HG02642 (cell line): Measurements from ENCODE around the gene ASTL.

Source experiments
- ATAC-seq: cut with Tn5 transposase; IDR thresholded peaks from one replicate; pipeline ENCODE4 v1.9.1; 2021; ENCODE audit warnings: mild to moderate bottlenecking; ENCODE audit not compliant: unreplicated experiment, poor library complexity

ASTL gene

DNA sequence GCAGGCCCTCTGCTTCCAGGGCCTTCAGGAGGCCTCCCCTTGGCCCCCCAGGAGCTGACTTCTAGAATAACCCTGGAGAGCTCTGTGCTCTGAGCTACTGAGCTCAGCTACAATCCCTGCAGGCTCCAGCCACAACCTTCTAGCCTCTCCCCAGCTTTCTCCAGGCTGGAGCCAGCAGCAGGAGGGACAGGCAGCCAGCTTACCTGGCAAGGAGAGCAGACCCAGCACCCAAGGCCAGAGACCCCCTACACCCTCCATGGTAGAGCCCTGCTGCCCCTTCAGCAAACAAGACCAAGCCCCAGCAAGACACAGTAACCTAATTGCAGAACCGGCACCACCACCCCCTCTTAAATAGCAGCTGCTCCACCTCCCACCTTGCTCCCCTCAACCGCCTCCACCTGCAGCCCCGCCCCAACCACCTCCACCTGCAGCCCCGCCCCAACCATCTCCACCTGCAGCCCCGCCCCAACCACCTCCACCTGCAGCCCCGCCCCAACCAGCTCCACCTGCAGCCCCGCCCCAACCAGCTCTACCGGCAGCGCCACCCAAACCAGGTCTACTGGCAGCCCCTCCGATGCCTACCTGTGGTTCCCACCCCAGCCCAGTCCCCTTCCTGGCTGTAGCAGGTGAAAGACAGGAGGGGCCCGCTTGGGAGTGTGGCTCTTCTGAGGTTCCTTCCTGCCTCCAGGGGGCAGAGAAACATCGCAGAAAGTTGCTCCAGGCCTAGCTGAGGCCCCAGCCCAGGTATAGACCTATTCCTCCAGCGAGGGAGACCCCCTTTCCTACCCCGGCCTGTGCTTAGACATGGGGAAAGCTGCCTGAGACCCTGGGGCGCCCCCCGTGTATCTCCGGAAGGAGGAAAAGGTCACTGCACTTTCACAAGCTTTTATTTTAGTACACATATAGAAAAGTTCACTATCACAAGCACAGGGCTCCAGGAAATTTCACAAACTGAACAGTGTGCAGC lies at the start of gene ASTL:
Gene ASTL, minus strand, starts transcription at position 324 of the 967 bp plus-strand sequence. Its CDS starts 66 bp downstream, at position 258.
- no peak for ATAC-seq

DNA sequence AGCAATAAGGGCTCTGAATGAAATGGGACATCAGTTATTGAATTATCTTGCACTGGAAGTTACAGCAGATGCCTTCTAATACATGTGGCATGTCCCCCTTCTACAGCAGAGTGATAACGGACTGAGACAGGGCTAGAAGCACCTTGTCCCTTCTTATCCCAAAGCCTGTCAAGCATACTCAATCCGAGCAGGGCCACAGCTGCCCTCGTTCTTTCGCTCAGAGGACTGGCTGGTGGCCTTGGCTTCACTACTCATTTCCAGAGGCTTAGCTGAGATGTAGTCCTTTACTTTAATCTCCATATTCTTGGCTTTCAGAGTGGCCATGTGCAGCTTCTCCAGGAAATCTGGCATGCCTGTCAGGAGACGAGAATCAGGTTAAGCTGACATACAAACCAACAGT lies 48.3 kb upstream of the ASTL start:
- ATAC-seq, result no peak

DNA sequence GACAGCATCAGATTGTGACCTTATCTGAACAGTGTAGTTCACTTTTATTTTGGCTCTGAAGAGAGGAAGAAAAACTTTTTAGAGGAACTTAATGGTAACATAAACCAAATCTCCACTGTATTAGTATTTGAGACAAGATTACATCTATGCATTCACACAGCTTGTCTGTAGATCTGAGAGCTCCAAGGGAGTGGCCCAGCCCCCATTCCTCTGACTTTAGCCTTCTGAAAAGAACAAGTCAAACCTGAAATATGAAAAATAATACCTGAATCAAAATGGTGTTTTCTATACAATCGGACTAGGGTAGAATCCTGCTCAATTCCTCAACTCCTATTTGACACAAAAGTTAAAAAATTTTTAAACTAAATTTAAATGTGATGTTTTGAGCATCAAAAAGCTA lies 47.2 kb upstream of the ASTL start:
- no peak for ATAC-seq

DNA sequence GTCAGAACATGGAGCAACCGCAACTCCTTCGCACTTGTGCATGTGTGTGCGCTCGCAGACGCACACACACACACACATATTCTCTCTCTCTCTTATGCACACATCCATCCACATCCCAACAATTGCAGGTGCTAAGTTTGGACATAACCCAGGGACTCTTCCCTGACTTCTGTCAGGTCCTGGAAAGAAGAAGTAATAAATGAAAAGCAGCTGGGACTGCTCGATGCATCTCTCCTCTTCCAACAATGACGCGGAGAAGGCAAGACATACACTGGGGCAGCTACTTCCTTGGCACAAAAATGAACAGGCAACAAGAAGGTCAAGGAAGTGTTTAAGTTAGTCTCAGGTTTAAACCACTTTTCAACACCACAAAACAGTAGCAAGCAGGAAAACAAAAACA lies 46.7 kb upstream of the ASTL start:
- ATAC-seq, result no peak

DNA sequence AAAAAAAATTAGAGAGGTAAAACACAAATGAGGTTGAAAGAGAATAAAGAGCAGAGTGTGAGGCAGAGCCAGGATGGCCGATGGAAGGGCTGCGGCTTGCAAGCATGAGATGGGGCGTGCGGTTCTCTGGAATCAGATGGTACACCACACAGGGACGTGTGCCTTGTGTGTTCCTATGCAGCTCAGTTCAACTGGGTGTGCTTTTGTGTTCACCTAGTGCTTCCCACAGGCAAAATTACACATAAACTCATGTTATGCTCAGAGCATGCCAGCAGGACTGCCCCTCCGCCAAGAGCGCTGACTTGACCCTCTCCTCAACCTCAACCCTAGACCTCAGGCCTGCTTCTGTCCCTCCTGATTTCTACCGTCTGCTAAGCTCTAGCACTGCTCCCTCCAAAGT lies 45.9 kb upstream of the ASTL start:
- ATAC-seq, result no peak

DNA sequence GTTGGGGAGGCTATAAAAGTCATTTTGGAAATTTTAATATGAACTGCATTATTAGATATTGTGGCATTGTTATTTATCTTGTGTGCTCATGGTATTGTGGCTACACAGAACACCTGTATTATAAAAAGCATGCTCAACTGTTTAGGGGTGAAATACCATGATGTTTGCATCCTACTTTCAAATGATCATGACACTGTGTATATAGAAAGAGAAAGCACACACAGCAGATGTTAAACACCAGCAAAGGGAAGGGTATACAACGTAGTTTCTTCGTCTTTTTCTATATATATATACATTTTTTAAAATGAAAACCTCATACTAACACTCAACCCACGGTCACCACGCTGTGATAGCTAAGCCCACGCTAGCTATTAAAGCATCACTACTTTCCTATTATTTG lies 43.2 kb upstream of the ASTL start:
- no peak for ATAC-seq

DNA sequence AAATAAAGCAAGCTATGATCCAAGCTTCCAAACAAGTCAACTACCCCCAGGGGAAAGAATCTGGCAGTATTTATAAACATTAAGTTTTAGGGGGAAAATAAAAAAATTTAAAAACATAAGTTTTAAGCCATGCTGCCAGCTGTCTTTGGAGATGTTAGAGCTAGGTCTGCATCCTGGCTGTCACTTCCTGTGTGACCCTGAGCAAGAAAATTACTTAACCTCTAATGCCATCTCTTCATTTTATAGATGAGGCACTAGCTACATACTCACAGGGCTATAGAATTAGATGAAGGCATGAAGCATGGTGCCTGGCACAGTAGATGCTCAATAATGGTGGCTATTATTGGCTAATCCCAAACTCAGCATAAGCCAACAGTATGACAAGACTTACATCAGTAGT lies 42.2 kb upstream of the ASTL start:
- no peak for ATAC-seq

DNA sequence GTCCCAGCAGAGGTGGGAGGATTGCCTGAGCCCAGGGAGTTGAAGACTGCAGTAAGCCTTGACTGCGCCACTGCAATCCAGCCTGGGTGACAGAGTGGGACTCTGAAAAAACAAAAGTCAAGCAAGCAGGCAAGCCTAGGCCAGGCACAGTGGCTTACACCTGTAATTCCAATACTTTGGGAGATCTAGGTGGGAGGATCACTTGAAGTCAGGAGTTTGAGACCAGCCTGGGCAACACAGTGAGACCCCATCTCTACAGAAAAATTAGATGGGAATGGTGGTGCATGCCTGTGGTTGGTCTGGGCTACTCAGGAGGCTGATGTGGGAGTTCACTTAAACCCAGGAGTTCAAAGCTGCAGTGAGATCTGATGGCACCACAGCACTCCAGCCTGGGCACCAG lies 41.7 kb upstream of the ASTL start:
- no peak for ATAC-seq

DNA sequence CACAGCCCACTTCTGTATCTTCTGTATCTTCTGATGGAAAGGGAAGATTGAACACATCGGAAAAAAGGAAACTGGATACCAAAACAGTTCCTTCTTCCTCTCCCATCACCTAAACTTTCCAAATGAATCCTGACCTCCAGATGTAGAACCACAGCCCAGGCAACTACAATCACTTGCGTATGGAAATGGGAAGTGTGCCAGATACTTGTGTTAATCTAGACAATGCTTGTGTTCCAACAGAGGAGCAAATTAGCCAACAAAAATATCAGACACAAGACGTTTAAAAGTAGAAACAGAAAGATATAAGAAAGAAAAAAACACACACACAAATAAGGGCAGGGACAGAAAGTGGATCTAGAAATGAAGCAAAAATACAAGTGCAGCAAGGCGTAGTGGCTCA lies 38.4 kb upstream of the ASTL start:
- no peak for ATAC-seq

DNA sequence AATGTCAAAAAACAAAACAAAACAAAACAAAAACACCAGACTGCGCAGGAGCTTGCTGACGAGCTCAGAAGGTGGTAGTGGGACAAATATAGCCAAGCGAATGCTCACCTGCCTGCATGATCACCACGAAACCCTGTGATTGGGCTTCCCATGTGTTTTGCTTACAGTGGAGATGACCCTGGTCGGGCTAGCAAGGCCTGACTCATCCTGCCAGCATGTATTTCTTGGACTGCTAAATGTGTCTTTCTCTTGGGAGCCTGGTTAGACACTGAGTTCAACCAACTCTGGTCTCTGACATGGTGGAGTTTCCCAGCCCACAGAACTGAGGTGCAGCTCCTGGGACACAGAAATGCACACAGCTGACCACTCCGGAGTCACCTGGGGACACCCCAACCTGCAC lies 37.6 kb upstream of the ASTL start:
- ATAC-seq, result no peak

DNA sequence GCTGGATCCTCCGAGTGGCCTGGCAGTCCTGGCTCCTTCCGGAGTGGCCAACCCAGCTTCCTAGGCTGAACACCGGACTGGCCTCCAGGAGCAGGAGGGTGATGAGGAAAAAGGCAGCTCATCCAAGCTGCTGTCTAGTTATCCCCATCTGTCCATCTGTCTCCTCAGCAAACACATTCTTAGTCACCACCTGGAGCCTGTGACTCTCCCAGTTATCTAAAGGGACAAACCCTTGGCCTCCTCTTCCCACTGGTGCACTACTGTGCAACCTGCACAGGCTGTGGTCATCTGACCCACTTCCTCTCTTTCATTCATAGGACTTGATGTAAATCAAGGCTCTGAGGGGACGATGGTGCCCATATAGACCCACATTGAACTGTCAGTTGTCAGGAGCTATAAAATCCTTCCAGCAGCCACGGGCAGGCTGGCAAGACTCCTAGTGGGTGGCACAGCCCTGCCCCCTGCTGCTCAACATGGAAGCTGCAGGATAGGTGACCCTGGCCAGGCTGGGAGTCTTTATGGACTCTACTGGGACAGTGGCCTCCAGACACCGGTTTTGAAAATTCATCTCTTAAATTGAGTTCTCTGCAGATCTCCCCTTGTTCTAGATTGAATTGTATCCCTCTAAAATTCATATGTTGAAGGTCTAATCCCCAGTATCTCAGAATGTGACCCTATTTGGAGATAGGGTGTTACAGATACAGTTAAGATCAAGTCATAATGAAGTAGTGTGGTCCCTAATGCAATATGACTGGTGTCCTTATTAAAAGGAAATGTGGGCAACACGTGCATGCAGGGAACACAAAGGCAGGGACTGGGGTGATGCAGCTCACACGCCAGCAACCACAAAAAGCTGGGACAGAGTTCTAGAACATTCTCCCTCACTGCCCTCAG lies 36.2 kb upstream of the ASTL start:
- peak; percentile 72 for ATAC-seq

DNA sequence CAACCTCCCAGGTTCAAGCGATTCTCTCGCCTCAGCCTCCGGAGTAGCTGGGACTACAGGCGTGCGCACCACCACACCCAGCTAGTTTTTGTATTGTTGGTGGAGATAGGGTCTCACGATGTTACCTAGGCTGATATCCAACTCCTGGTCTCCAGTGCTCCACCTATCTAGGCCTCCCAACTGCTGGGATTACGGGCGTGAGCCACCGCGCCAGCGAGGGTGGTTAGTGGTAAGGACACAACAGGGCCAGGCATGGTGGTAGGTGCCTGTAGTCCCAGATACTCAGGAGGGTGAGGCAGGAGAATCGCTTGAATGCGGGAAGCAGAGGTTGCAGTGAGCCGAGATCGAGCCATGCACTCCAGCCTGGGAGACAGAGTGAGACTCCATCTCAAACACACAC lies 33.5 kb upstream of the ASTL start:
- no peak for ATAC-seq

DNA sequence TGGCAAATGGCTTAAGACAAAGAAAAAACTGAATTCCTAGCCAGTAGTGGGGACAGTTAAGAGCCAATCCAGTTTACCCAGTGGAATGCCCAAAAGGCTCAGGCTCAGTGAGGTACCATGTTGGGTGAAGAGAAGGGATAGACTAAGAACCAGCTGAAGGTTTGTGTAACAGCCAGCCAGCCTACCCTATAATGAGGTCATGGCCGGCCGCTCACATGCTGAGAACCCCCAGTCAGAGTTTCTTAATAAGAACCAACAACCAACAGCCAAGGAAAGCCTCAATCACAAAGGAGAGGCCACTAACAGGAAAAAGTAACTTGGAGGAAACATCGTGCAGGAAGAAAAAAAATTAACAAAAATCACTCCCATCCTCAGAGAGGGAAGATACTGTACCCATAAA lies 32.3 kb upstream of the ASTL start:
- no peak for ATAC-seq

DNA sequence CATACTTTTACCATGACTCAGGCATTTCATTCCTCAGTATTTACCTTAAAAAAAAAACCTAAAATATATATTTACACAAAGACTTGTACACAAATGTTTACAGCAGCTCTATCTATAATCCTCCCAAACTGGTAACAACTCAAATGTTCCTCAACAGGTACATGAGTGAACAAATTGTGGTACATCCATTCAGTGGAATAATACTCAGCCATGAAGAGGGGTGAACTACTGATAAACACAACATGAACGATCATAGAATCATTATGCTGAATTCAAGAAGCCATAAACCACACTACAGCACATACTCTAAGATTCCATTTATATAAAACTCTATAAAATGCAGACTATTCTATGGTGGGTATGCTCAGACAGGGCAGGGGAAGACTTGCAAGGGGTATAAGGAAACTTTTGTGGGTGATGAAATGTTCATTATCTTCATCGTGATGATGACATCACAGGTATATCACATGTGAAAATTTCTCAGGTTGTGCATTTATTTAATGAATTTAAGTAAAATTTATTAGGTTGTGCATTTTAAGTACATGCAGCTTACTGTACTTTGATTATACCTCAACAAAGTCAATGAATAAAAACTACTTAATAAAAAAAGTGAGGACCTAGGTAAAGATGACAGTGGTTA lies 31.7 kb upstream of the ASTL start:
- ATAC-seq, result no peak

DNA sequence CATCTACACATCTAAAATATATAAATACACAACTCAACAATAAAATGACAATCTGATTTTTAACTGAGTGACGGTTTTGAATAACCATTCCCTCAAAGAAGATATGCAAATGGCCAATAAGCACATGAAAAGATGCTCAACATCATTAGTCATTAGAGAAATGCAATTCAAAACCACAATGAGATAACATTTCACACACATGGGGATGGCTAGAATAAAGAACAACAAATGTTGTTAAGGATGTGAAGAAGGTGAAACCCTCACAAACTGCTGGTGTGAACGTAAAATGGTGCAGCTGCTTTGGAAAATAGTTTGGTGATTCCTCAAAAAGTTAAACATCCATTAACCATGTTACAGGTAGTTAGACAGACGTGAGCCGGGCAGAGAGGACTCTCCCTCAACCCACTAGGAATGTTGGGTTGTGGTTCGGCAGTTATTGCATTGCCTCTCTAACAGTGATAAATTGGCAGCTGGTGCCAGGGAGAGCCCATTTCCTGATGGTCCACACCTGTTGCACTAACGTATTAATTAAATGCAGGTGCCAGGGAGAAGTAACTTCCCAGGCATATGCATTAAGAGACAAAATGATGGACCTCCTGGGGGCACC lies 29.2 kb upstream of the ASTL start:
- ATAC-seq, result no peak

DNA sequence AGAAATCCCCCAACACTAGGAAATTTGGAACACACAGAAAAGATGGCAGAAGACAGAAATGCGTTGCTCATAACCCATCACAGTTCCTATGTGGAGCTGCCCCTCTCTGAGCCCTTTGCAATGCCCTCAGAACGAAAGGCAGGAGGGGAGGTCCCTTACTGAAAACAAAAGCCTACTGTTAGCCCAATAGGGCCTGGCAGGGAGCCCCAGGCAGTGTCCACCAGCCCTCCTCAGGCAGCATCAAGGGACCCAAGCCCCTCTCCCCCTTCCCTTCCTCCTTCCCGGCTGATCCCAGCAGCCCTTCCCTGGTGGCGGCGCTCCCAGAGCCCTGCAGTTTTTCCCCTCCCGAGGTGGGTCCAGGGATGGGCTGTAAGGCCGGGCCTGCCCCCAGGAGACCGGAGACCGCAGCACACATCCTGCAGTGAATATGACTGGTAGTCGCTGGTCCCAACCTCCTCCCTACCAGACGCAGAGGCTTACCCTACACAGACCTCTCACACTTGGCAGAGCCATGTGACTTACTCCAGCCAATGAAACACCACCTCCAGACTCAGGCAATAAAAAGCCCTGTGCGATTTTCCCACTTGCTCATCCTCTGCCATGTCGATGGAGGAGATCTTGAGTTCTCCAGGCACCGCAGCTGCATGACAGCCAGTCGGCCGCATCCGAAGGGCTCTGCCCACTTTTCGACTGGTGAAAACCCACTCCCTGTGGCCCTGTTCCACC lies 26.3 kb upstream of the ASTL start:
- peak; percentile 73 for ATAC-seq

DNA sequence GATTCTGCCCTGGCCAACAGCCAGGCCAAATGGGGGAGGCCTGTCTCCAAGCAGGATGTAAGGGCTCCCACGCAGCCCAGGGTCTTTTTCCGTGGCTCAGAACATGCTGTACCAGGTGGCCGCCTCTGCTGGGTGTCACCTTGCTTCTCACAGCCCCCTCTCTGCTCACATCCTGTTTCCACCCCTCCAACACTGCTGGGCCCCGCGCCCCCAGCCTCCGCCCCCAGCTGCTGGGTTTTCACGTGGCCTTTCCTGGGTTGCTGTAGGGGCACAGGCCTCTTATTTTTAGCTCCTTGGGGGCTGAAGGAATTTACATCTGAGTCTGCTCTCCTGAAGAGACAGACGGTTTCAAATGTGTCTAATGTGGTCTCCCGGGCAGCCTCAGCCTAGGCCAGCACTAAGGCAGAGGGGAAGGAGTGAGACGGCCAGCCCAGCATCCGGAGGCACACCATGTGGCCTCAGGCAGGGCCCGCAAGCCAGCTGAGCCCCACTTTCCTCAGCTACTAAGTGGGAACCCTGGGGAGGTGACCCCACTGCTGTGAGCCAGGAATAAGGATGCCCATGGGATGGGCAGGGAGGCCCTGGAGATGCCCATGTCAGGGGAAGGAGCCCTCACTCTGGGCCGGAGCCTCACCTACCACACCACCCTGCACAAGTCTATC lies 25.6 kb upstream of the ASTL start:
- peak; percentile 61 for ATAC-seq

DNA sequence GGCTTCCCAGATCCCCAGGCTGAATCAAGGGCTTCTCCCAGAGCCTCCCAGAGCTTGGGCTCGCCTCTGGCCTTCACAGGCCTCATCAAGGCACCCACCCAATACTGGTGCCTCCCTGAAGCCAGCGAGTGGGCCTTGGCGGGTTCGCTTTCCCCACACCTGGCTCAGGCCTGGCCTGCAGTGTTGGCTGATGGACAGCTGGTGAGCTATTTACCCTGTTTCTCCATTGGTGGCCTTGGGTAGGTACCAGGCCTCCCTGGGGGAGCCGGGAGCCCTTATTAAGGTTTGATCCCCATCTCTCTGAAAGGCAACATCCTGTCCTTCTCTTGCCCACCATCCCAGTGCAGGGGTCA lies 25.1 kb upstream of the ASTL start:
- ATAC-seq, result peak; percentile 10

DNA sequence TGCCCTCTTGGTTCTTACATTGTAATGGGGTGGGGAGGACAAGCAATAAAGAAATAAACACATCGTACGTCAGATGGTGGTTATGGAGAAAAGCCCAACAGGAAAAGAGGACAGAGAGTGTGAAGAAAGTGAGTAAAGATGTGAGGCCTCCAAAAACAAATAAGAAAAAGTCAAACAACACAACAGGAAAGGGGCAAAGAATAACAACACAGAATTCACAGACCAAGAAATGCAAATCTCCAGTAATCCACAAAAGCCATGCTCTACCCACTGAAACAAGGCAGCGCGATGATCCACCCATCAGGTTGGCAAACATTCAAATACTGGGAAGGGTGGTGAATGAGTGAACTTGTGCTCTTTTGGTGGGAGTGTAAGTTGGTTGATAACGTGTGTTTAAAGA lies 23.6 kb upstream of the ASTL start:
- ATAC-seq, result no peak
